GM19395 (cell line): ENCODE measurements around the gene COL21A1.

Experiments
- ATAC-seq: cut with Tn5 transposase; IDR thresholded peaks from one replicate; pipeline ENCODE4 v1.9.1; 2021; ENCODE audit warnings: mild to moderate bottlenecking, moderate library complexity; ENCODE audit not compliant: unreplicated experiment

Gene COL21A1

DNA sequence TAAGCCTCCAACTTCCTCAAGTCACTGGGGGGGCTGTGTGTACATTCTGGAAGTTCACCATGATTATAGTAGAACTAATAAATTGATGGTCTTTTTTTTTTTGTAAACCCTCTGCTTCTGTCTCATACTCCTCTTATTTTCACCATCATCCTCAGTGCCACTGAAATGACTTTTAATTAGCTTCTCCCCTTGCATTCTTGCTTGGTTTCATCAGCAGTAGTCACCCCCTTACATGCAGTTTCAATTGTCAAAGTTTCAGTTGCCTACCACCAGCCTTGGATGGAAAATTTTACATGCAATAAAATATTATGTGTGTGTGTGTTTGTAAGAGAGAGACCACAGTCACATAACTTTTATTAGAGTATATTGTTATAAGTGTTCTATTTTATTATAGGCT is 196.2 kb downstream of the COL21A1 start:
- no peak for ATAC-seq

DNA sequence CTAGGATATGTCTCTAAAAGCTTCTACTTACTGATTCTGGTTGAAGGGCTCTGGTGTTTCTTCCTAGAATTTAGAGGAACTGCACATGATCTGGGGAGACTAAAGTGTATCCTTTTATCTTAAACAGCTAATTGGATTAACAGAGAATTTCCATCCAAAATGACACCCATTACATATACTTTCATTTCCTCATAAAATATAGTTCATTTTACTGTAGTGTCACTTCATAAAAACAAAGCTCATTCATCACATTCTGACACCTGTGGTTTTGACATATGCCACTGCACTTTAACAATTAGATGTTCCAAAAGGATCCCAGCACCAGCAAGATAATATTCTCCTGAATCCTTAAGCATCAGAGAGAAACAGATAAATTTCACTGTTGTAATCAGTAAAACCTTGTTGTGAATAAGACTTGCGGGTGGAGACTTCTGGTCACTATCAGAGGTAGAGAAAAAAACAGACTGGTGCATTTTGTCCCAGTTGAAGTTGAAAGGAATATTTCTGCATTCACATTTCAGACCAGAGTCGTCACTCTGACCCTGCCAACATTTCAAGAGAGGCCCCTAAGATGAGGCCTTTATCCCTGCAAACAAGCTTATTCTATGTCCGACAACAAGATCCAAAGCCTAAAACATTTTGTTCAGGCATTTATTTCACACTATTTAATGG is 196.7 kb downstream of the COL21A1 start:
- ATAC-seq: no peak

DNA sequence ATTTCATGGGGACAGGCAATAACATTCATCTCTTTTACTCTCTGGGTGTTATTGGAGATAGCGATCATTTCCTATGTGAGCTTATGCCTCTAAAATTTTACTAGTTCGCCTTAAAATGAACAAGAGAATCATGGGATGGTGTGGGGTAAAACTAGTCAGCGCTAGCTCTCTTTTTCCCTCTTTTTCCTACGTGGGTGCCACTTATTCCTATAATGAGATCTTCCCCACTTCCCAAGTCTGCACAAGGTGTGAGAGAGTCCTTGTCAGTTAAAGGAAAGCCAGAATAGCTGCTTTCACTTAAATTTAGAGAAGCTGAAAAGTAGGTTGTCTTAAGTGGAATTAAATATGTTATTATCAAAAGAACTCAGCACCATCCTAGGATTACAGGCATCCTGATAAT is 198.8 kb downstream of the COL21A1 start:
- no peak for ATAC-seq

DNA sequence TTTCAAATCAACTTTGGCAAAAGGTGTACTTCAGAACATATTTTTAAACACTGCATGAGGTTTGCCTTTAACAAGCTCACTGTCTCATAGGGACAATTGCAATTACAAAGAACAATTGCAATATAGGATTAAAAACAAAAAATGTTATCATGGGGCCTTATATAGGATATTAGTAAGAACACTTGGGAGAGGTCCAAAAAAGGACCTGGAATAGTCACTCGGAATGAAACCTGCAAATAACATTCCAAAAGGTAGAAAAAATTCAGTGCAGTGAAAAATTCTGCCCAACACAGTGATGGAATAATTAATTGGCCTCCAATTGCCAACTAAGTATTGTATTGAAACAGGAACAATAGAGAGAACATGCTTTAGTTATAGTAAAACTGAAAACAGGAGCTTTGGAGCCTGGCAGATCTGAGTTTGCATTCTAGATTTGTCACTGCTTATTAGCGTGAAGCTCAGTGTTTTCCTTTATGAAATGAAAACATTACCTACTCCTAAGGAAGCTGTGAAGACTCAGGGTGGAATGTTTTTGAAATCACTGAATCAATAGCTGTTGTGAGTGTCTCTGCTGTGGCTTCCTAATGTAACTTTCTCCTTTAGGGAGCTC is 199.3 kb downstream of the COL21A1 start:
- ATAC-seq: no peak

DNA sequence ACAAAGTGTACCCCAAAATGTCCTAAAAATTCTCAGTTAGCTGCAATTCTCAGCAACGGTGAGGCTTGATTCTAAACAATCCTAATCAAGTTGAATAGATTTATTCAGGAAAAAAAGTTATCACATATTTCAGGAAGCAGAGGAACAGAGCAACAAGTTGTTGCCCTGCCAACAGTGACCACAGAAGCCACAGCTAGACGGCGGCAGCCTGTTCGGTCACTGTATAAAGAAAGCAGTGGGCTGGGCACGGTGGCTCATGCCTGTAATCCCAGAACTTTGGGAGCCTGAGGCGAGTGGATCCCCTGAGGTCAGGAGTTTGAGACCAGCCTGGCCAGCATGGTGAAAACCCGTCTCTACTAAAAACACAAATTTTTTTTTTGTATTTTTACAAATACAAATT is 200.8 kb downstream of the COL21A1 start:
- ATAC-seq: no peak

DNA sequence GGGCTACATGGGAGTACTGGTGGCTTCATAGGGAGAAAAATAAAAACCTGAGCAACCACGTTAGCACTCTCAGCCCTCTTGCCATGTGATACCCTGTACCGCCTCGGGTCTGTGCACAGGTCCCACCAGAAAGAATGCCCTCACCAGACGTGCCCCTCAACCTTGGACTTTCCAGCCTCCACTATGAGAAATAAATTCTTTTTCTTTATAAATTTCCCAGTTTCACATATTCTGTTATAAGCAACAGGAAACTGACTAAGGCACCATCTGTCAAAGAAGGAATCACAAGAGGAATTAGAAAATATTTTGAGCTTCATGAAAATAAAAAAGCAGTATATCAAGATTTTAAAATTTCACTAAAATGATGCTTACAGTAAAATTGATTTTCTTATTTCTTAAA is 203.6 kb downstream of the COL21A1 start:
- ATAC-seq: no peak

DNA sequence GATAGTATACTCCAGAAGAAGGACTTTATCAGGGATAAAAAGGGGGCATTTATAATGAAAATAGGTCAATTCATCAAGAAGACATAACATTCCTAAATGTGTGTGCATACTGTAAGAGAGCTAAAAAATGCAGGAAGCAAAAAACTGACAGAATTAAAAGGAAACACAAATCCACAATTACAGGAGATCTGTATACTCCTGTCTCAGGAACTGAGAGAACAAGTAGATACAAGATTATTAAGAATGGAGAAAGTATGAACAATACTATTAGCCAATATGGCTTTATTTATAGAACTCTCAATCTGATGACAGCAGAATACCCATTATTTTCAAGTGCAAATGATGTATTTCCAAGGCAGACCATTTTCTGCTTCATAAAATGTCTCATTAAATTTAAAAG is 204.3 kb downstream of the COL21A1 start:
- ATAC-seq: no peak

DNA sequence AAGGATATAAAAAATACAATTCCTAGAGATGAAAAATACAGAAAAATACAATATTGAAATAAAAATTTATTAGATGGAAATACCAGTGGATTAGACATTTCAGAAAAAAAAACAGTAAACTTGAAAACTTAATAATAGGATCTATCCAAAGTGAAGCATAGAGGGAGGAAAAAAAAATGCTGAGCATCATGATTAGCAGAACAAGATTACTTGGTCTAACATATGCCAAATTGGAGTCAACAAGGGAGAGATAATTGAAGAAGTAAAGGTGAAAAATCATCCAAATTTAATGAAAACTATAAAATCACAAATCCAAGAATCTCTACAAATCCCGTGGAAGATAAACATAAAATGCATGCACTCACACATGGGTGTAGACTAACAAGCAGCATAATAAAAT is 205.8 kb downstream of the COL21A1 start:
- no peak for ATAC-seq

DNA sequence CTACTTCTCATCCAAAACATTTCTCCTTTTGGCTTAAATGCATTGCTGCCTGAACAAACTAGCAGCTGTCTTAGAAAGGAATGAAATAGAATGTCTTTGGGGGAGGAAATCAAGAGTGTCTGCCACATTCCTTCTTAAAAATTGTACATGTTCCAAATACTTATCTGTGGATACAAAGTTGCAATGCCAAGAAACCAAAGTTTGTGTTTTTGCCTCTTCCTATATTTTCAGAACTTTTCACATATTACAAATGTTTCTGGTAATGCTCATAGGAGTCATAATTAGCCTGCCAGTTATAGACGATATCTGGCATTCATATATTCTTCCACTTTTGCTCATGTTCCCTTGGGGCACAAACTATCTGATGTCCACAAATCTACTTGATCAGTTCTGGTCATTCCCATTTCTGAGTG is 206.5 kb downstream of the COL21A1 start:
- ATAC-seq: no peak

DNA sequence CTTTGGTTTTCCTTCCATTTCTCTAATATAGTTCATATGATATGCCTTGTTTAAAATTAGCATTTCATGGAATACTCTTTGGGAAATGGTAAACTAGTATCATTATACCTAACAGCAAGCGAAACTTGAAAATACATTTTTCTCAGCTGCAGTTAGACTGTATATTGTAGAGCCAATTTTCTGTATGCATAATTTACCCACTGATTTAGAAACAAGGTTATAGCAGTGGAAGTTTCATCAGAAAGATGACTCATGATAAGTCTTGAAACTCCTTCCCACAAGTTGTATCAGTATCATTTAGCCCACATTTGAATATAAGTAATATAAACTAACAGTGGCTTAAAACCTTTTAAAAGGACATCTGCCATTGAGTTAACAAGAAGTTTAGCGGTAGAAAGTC is 207.2 kb downstream of the COL21A1 start:
- no peak for ATAC-seq

DNA sequence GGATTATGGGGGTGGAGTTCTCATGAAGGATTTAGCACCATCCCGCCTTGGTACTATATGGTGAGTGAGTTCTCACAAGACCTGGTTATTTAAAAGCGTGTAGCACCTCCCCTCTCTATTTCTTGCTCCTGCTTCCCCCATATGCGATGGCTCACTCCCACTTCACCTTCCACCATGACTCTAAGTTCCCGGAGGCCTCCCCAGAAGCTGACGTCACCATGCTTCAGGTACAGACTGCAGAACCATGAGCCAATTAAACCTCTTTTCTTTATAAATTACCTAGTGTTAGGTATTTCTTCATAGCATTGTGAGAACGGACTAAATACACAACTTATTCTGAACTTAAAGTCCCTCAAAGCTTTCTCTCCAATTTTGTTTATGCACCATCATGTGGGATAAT is 208.6 kb downstream of the COL21A1 start:
- ATAC-seq: no peak

DNA sequence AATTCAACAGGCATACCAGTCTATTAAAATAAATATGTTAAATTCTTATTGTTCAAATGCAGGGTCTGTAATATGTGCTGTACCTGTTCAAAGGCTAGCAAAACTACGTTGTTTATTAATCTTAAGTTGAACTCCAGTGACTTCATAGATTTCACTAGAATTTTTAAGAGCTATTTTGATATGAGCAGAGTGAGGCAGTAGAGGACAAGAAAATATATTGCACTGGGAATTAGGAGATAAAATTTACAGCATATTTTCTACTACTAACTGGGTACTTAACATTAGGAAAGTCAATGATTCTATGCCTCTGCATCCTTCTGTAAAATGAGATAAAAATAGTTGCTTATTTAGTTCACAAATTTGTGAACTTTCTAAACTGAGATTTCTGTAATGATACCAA is 209.8 kb downstream of the COL21A1 start:
- ATAC-seq: no peak

DNA sequence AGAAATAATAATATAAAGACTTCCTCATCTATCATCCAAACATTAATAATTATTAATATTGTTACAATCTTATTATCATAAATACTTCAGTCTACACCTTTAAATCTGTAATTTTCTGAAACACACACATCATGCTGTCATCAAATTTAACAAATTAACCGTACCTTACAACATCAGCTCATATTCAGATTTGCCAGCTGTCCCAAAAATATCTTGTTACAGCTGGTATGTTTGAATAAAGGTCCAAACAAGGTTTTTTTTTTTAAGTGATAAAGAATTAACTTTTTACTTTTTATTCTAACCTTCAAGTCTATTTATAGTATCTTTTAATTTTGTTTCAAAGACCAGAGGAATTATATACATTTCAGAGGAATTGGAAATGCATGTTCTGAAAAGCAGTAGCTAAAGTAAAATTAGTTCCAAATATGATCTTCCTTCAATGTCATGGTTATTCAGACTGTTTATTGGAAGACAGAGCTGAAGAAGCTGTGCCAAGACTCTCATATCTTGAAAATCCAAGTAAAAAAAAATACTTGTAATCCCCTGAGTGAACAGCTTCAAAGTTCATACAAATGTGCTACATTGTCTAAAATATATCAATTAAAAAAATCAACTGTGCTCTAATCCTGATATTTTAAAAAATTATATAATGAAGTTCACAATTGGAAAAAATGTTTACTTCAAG is 210.3 kb downstream of the COL21A1 start:
- ATAC-seq: no peak

DNA sequence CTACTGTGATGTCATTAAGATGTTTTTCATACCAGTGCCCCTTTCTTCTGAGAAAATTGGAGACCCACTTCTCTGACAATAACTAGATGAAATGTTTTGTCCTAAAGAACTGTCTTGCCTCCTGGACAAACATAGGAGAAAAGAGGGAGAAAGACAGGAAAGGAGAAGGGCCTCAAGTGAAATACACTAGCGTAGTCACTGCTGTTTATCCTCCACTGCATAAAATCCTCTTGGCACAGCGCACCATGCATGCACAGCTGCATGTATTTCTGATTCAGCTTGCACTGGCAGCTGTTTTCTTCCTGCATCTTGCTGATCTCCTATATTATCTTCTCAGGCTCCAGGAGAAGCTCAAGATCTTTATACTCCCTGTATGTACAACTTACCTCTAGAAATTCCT is 214.0 kb downstream of the COL21A1 start:
- ATAC-seq: no peak

DNA sequence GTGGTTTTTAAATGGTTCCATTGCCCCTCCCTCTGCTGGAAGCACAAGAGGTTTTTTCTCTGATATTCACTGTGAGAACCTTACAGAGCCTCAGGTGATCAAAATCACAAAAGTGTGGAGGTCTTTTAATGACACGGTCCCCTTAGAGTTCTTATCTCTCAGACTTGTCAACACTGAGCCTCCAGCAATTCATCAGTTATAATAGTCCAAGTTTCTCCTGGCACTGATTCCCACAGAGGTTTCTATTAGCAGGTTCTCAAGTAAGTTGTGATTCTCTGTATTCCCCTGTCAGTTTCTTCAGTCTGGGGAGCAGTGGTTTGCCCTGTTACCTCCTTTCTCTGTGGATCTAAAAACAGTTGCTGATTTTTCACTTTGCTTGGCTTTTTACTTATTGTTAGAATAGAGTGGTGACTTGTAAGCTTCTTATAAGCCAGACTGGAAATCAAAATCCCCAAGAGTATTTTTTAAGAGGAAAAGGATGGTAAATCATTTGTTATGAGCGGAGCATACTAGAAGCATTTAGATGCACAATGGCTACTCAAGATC is 214.6 kb downstream of the COL21A1 start:
- ATAC-seq: no peak

DNA sequence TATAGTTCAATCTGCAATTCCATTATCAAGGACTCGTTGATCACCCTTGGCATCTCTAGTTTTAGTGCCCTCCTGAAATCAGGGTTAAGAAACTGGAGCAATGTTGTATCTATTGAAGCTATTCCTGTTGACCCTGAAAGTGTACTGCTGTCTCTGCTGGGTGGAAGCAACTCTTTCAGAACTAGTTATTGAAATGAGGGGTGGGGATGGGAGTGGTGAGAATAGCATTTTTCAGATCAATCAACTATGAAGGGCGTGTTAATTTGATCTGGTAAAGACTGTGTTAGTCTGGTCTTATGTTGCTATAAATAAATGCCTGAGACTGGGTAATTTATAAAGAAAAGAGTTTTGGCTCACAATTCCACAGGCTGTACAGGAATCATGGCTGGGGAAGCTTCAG is 219.5 kb downstream of the COL21A1 start:
- ATAC-seq: no peak

DNA sequence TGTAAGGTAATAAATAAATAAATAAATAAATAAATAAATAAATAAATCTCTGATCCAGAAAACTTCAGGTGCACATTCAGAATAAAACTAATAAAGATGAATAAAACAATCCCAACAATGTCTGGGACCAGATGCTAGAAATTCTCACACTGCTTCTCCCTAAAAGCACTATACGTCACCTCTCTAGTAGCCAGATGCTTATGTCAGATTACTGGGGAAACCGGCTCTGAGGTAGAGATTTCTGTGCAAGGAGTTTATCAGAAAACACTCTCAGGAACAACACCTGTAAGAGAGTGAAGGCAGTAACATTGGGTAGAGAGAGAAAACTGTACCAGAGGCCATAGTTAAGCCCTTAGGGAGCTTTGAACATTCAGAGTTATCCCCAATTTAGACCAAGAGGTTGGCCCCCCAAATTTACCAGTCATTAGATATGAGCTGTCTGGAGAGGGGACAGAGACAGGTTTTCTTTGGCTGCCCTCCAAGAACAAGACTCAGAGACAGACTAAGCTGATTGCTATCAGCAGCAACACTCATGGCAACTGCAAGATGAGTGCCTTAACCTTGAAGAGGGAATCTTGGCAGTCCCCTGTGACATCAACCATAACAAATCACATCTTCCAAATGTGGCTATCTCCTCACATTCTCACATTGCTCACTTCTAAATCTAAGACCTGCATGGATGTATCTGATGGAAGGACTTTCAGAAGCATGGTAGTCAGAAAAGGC is 220.8 kb downstream of the COL21A1 start:
- ATAC-seq: no peak

DNA sequence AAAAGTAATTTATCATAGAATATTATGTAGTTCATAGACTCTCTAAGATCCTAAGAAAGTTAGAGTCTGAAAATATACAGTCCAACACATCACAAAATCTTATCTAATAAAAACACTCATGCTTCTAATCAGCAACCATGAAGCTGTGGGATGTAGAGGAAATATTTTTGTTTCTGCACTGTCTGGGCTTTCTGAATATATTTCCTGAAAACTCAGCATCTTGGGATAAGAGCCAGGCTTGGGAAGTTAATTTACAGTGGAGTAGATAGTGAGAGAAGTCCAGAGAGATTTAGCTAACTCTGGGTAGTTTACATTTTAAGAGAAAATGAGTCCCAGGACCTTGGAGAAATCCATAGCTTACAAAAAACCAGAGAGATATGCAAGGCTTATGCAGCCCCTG is 221.6 kb downstream of the COL21A1 start:
- no peak for ATAC-seq

DNA sequence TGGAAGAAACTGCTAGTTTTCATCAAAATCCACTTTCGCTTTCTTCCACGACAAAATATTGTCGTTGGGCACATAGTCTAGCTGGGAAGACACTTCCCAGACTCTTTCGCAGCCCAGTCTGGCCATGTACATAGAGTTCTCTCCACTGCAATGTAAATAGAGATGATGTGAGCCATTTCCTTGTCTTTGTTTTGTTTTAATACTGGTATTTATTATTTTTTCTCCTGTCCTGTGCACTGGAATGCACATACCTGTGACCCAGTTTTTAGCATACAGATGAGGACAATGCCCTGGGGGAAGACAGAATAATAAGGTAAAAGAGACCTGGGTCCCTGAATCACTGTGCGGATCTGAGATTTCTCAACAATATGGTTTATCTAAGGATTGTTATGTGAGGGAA is 222.4 kb downstream of the COL21A1 start:
- ATAC-seq: no peak

DNA sequence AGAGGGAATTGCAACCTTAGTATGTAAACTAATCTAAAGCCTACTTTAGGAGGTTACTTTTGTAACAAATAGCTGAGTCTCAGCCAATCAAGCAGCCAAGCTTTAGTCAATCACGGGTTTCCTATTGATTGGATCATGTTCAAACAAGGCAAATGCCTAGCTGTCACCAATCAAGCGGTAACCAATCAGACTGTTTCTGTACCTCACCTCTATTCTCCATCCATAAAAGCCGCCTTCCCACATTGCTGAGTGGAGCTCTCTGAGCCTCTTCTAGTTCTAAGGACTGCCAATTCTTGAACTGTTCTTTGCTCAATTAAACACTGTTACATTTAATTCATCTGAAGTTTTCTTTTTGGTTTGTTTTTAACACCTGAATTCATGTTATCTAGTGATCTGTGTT is 223.6 kb downstream of the COL21A1 start:
- ATAC-seq: no peak

DNA sequence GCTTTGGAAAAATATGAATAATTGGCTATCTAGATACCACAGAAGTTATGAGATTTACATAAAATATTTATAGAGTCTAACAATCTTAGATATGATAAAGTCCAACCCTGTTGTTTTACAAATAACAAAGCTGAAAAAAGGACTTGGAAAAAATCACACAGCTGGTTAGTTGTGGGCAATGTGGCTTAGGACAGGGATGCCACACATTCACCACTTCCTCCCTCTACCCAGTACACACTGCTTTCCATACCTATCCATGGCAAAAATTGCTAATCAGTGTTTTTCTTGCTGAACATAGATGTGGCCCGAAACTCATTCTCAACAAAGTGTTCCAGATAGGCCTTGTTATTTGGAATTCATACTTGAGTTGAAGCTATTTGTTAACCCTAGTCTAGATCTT is 224.7 kb downstream of the COL21A1 start:
- ATAC-seq: no peak

DNA sequence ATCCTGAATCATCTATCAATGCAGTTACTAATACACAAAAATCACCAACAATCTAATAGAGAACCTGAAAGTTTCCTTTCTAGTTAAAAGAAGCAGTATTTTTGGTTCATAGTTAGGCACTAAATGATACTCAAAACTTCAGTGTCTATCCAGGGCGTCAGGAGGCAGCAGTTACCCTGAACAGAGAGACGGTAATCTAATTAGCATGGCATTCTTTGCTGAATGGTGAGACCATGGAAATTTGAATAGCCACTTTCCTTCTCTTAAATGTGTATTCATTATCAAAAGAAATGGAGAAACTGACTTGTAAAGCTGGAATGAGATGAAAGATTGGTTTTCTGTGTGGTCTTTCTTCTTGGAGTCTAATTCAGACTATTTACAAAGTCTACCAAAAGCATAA is 225.4 kb downstream of the COL21A1 start:
- no peak for ATAC-seq
